ENCODE results near the gene MSH5. TPM values are rescaled to one million over a fixed set of nuclear protein-coding genes. Genes with fewer than 3 reads are reported as not detected.

Gene MSH5
- total and polyA plus RNA-seq, 2 of the 13 experiments (the other 11 are each of a cell fraction or from before 2014, with no cell fraction given): 10.2 to 38.7 TPM

GRCh38 chr6:31776989-31777666 lies 37.3 kb downstream of the MSH5 start, which contains the start of gene VWA7 (continued):
- 0 out of 2 replicates have a peak, but pooled peaks have one; percentile 71 for TF ChIP-seq ZNF83 (CRISPR knock-in tag; IDR thresholded peaks at IDR 0.05; ENCODE audit: borderline replicate concordance)
- TF ChIP-seq ELF1 (CRISPR knock-in tag; IDR thresholded peaks at IDR 0.05): 0 out of 2 replicates have a peak, but pooled peaks have one; percentile 29
- TF ChIP-seq ZNF496 (CRISPR knock-in tag; IDR thresholded peaks at IDR 0.05; ENCODE audit: insufficient replicate concordance): no peak
- TF ChIP-seq TAF1 (CRISPR knock-in tag; IDR thresholded peaks at IDR 0.05): peak; percentile 54; the same call in 1 of the 2 replicates
- TF ChIP-seq MED1 (CRISPR knock-in tag; IDR thresholded peaks at IDR 0.05): peak; percentile 48; the same call in 1 of the 2 replicates
- 0 out of 2 replicates have a peak, but pooled peaks have one; percentile 28 for TF ChIP-seq HOXA5 (CRISPR knock-in tag; IDR thresholded peaks at IDR 0.05)
- TF ChIP-seq GLI4 (CRISPR knock-in tag; IDR thresholded peaks at IDR 0.05; ENCODE audit: borderline replicate concordance): 0 out of 2 replicates have a peak, but pooled peaks have one; percentile 50
- peak; percentile 74; the same call in 1 of the 2 replicates for TF ChIP-seq AKAP8 (CRISPR knock-in tag; IDR thresholded peaks at IDR 0.05)
- peak; percentile 87 for TF ChIP-seq ZSCAN25 (CRISPR knock-in tag; IDR thresholded peaks at IDR 0.05)
- TF ChIP-seq ATF7 (IDR thresholded peaks at IDR 0.05): peak; percentile 16; the same call in 1 of the 2 replicates
- TF ChIP-seq ATF7 (CRISPR knock-in tag; IDR thresholded peaks at IDR 0.05): no peak
- TF ChIP-seq DNMT1 (CRISPR knock-in tag; IDR thresholded peaks at IDR 0.05): no peak
- TF ChIP-seq PBX2 (CRISPR knock-in tag; IDR thresholded peaks at IDR 0.05): no peak
- peak; percentile 56; the same call in 1 of the 2 replicates for TF ChIP-seq MIER2 (CRISPR knock-in tag; IDR thresholded peaks at IDR 0.05)
- 0 out of 2 replicates have a peak, but pooled peaks have one; percentile 49 for TF ChIP-seq TSC22D2 (CRISPR knock-in tag; IDR thresholded peaks at IDR 0.05; ENCODE audit: borderline replicate concordance)
- peak; percentile 48 to 72; a peak in 2 of 4 replicates for TF ChIP-seq NR2F1 (CRISPR knock-in tag; IDR thresholded peaks at IDR 0.05)
- peak; percentile 62; the same call in 1 of the 2 replicates for TF ChIP-seq NFE2 (CRISPR knock-in tag; IDR thresholded peaks at IDR 0.05)
- no peak for TF ChIP-seq REST (IDR thresholded peaks at IDR 0.05; ENCODE audit: borderline replicate concordance in 1 of 2, low read depth in 1 of 2, low read length in 2 of 2)
- TF ChIP-seq ZNF710 (CRISPR knock-in tag; IDR thresholded peaks at IDR 0.05; ENCODE audit: borderline replicate concordance): peak; percentile 20; the same call in 1 of the 2 replicates
- no peak for TF ChIP-seq SOX13 (IDR thresholded peaks at IDR 0.05)
- TF ChIP-seq SOX13 (CRISPR knock-in tag; conservative IDR thresholded peaks at IDR 0.05 in 1 of 2, IDR thresholded peaks at IDR 0.05 in 1 of 2): peak in 1 of 2 experiments; percentile 64; a peak in 2 of 4 replicates
- TF ChIP-seq CCDC6 (CRISPR knock-in tag; IDR thresholded peaks at IDR 0.05): 0 out of 2 replicates have a peak, but pooled peaks have one; percentile 54
- TF ChIP-seq HNRNPK (IDR thresholded peaks at IDR 0.05; ENCODE audit: low read depth, low read length, poor library complexity, severe bottlenecking): no peak

Data from HepG2 (cell line).